Measurements from ENCODE around the gene FAM162A.

DNA sequence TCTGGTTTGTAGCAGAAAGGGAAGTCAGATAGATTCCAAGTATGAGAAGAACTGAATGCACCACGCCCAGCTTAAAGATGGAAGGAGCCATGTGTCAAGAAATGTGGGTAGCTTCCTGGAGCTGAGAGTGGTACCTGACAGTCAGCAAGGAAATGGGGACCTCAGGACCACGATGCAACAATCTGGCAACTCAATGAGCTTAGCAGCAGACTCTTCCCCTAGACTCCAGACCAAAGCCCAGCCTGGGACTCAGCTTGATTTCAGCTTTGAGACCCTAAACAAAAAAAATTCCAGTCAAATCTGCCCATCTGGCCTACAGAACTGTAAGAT lies 25.3 kb upstream of the FAM162A start:
- no peak for TF ChIP-seq POLR2AphosphoS5 (IDR thresholded peaks at IDR 0.05; ENCODE audit: low read depth, low read length)
- TF ChIP-seq TAF1 (IDR thresholded peaks at IDR 0.05; ENCODE audit: borderline replicate concordance, low read depth, low read length), result no peak

All from GM12892 (cell line).